Stimulated activated CD8-positive, alpha-beta memory T cell treated with anti-CD3 and anti-CD28 coated beads, Interleukin-4, amount 100 ng/mL, for 48 hours (primary cell): ENCODE measurements around the gene TIPARP.
"Not testable (repeated sequence)": the region's sequence is repeated elsewhere in the genome, so short reads cannot be mapped to it uniquely, and the experiment has no call there.

Experiments
- DNase-seq: peaks from one replicate; pipeline ENCODE4 v3.0.0-alpha.2; 2020

Gene TIPARP

GRCh38 chr3:156676768-156677479 lies 2.5 kb downstream of the TIPARP start:
- DNase-seq: peak; percentile 40

DNA sequence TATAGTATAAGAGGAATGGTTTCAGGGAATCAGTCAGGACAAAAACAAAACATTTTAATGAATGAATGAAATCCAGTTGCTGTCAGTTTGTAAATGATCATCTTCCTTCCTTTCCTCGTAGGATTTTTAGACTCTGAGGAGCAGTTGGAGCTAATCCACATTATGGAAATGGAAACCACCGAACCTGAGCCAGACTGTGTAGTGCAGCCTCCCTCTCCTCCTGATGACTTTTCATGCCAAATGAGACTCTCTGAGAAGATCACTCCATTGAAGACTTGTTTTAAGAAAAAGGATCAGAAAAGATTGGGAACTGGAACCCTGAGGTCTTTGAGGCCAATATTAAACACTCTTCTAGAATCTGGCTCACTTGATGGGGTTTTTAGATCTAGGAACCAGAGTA lies 3.1 kb downstream of the TIPARP start:
- DNase-seq: no peak

GRCh38 chr3:156678197-156678596 lies 3.8 kb downstream of the TIPARP start:
- no peak for DNase-seq

DNA sequence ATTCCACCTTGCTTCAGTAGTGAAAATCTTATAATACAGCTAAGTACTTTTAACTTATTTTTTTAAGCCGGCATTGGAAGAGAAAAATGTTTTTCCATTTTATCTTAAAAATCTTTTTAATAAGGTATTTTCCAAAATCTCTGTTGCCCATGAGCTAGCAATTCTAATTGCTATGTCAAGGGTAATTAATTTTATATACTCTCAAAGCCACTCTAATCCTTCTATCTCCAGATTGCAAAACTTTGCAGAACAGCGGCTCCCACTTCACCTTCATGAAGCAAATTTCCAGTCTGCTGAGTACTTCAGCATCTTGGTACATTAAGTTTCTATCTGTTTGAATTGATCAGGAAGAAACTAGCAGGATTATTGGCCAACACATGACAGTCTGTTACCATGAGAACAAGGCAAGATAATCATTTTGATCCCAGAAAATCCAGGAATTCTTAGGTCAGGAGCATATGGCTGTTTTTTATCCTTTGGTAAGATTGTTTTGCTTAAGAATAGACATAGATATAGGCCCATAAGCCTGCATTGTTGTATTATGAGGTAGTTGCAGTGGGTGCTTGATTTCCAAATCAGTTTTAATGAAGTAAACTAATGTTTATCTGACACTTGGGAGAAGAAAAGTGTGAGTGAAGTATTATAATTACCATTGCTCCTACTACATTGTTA lies 6.0 kb downstream of the TIPARP start:
- DNase-seq: no peak

GRCh38 chr3:156681002-156681401 lies 6.6 kb downstream of the TIPARP start:
- DNase-seq: no peak

- DNase-seq: no peak
These were observed 8.1 kb downstream of the TIPARP start for GRCh38 chr3:156682501-156682900.

DNA sequence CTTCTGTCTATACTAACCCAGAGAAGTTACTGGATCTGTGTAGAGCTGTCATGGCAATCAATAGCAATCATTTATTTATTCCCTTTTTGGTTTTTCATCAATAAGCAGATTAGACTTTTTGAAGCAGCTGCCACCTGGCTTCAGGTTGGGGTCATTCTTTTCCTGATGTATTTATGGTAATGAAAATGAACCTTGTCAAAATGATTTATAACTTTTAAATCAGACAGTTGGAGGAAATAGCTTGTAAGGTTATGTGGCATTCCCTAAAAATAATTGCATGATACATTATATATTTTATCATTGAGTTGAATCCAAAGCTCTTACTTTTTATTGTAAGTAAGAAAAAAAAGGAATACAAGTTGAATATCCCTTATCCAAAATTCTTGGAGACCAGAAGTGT lies 8.6 kb downstream of the TIPARP start:
- no peak for DNase-seq

GRCh38 chr3:156685198-156685597 lies 10.8 kb downstream of the TIPARP start:
- DNase-seq: no peak

- DNase-seq: no peak
These were observed 11.4 kb downstream of the TIPARP start for GRCh38 chr3:156685752-156686151.

- no peak for DNase-seq
These were observed 12.6 kb downstream of the TIPARP start for GRCh38 chr3:156687023-156687422.

DNA sequence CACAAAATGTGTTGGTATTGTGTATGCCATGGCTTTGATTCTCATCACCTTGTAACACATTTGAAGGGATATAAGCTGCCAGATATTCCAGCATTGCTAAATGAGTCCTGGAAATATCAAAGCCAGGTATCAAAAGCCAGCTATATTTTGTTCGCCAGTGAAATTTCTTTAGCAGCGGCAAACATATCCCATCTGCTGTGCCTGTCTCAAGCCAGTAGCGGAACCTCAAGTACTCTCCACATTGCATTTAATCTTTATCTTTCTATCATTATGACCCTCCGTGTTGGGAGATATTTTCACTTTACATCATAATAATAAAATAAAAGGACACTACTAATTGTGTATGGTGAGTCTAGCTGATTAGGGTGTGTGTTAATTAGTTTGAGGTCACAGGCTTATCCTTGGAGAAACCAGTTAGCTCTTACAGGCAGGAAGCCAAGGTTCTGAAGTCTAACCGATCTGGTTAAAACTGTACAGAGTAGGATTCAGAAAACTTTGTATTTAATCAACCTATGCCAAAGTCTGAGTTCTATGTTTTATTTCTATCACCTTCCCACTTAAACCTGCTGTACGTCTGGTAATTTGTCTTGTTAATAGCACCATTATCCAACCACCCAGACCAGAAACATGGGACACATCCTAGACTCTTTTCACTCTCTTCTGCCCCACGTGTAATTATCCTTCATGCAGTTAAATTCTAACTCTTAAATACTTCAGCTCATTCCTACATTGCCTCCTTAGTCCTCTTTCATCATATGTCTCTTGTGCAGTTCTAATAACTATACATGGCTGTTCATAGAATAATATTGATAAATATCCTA lies 14.5 kb downstream of the TIPARP start:
- no peak for DNase-seq

- no peak for DNase-seq
These were observed 15.2 kb downstream of the TIPARP start for GRCh38 chr3:156689608-156690007.

DNA sequence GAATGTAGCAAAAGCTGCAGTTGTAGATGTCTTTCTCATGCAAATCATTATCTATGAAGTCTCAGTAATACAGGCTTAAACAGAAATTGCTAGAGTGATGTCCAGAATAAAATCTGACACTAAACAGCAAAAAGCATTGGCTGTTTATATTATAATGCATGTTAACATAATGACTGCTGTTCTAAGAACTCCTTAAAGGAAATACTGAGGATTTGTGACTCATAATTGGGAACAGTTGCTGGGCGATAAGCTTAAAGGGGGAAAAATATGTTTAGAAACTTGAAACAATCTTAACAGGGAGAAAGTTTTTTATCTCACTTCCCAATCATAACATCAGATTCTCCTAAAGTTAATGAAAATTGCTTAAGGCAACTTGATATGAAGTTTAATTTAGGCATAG lies 17.5 kb downstream of the TIPARP start:
- DNase-seq: no peak

DNA sequence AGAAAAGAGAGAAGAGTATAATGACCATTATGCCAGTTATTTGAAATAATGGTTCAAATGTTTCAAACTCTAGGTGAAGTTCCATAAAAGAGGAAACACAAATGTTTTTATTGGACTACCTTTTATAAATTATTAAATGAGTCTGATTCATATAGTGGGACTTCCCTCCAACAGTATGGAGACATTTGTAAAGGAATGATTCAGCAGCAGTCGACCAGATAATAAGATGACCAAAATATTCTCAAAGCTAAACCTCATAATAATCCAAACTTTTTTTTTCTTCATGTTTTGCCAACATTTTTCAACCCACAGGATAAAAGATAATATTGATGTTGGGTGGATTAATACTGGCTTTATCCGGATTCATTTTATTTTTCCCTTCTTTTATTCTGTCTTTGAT lies 18.8 kb downstream of the TIPARP start:
- no peak for DNase-seq

- DNase-seq: no peak
These were observed 20.1 kb downstream of the TIPARP start for GRCh38 chr3:156694536-156694935.

- no peak for DNase-seq
These were observed 28.0 kb downstream of the TIPARP start for GRCh38 chr3:156702367-156702766.

DNA sequence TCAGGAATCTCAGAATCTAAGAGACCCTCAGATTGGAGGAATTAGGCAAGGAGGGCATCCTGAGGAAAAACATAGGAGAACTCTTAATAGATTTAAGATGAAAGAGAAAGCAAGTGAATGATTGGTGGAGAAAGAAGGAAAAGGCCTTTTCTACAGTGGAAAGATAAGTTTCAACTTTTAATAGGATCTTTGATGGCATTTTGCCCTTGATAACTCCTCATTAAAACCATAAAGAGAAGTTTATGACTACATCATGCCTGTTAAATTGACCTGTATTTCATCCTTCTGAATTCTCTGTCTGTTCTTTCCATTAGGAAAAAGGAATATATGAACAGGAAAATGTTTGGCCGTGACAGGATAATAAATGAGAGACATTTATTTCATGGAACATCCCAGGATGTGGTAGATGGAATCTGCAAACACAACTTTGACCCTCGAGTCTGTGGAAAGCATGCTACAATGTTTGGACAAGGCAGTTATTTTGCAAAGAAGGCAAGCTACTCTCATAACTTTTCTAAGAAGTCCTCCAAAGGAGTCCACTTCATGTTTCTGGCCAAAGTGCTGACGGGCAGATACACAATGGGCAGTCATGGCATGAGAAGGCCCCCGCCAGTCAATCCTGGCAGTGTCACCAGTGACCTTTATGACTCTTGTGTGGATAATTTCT lies 30.1 kb downstream of the TIPARP start:
- no peak for DNase-seq

DNA sequence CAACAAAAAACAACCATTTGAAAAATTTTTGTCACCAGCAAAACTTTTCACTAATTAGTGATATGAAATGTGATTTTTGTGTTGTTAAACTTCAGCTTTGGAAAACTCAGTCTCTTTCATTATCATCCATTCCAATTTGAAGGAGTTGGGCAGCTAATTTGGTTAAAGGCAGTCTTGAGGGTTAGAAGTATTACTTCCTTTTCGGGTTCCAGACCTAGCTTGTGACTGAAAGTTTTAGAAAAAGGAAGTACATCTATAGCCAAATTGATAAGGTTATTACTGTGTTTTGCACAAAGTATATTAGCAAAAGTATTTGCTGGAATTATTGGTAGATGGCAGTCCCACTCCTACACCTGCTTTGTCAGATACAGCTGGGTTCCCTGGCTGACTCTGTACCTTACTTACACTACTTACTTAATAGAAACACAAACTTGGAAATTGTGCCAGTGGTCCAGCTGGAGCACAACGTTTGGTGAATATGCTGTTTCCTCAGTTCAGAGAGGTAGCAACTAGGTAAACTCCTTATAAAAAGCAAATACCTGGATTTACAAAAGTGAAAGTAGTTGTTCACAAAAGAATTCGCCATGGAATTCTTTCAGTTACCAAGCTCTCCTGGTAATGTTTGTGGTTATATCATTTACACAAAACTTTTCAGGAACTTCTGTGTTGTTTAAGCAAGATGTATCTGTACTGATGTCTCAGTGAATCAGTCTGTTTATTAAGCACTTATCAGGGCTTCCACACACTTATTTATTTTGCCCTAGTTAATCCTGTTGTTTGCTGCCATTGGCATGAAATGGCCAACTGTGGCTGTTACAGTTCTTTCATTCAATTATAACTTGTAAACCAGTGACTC lies 31.6 kb downstream of the TIPARP start:
- DNase-seq: no peak

DNA sequence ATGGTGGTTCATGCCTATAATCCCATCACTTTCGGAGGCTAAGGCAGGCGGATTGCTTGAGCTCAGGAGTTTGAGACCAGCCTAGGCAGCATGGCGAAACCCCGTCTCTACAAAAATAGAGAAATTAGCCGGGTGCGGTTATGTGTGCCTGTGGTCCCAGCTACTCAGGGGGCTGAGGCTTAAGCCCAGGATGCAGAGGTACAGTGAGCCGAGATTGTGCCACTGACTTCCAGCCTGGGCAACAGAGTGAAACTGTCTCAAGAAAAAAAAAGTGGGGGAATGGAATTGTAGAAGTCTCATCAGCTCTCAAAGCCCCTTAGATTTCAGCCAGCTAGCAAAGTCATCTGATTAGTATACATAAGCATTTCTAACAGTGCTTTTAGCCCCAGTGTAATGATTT lies 33.2 kb downstream of the TIPARP start:
- no peak for DNase-seq

- DNase-seq: no peak
These were observed 36.0 kb downstream of the TIPARP start for GRCh38 chr3:156710429-156710828.

GRCh38 chr3:156711113-156711512 lies 36.7 kb downstream of the TIPARP start:
- DNase-seq: no peak

- not testable (repeated sequence) for DNase-seq
These were observed 37.6 kb downstream of the TIPARP start for GRCh38 chr3:156711944-156712343.
